ENCODE results near the gene S100A11. TPM values are rescaled to one million over a fixed set of nuclear protein-coding genes. Genes with fewer than 3 reads are reported as not detected.
"Not testable (repeated sequence)": the region's sequence is repeated elsewhere in the genome, so short reads cannot be mapped to it uniquely, and the experiment has no call there.

Gene S100A11
- total RNA-seq, result 100 to 1,000 TPM; 431 to 722 (median 606) TPM

- Histone ChIP-seq H3K9me3 (no peaks in the 10 kb centered on the region), H3K36me3 (peaks cover 25% of the 10 kb centered on the region), H3K27ac (peak within 1 kb of the TSS; percentile 96), H3K4me3 (peak within 1 kb of the TSS; percentile 76), H3K27me3 (no peaks in the 10 kb centered on the region), H3K4me1 (peaks cover 44% of the 10 kb centered on the region)
- WGBS, result under 1% methylated on average over 51 of the region's 53 CpGs
- no peak for TF ChIP-seq CTCF (IDR thresholded peaks at IDR 0.05)
- TF ChIP-seq POLR2A (IDR thresholded peaks at IDR 0.05), result peak; percentile 94 to 95
- peak; percentile 60 to 88 (median 73) for TF ChIP-seq POLR2AphosphoS5 (IDR thresholded peaks at IDR 0.05)
- TF ChIP-seq EP300 (IDR thresholded peaks at IDR 0.05), result no peak
- peak; percentile 95 to 97 for DNase-seq (ENCODE audit: low spot score in 2 of 2)
Observed at GRCh38 chr1:152036267-152037216, at the start of gene S100A11. Gene S100A11, minus strand, starts transcription at chr1:152037004. Its CDS starts 89 bp downstream, at chr1:152036915.

GRCh38 chr1:152084853-152085252 is 48.0 kb upstream of the S100A11 start:
- TF ChIP-seq CTCF (IDR thresholded peaks at IDR 0.05), result no peak
- TF ChIP-seq POLR2A (IDR thresholded peaks at IDR 0.05), result no peak
- no peak for TF ChIP-seq EP300 (IDR thresholded peaks at IDR 0.05)
- TF ChIP-seq POLR2AphosphoS5 (IDR thresholded peaks at IDR 0.05), result no peak
- WGBS, result 58% methylated on average over 1 of the region's 1 CpG
- no peak overlapping the region for H3K4me3 ChIP-seq
- H3K27ac ChIP-seq, result no peak overlapping the region
- no peak for DNase-seq (ENCODE audit: low spot score in 2 of 2)
- no peaks in the 10 kb centered on the region for H3K4me1 ChIP-seq
- no peaks in the 10 kb centered on the region for H3K9me3 ChIP-seq
- H3K36me3 ChIP-seq, result no peaks in the 10 kb centered on the region
- H3K27me3 ChIP-seq, result peaks cover 17% of the 10 kb centered on the region

- DNase-seq (ENCODE audit: low spot score in 2 of 2); H3K4me3 ChIP-seq; H3K36me3 ChIP-seq; H3K4me1 ChIP-seq; H3K27ac ChIP-seq; H3K9me3 ChIP-seq: not testable (repeated sequence)
- peaks cover 21% of the 10 kb centered on the region for H3K27me3 ChIP-seq
- 84% methylated on average over 4 of the region's 17 CpGs for WGBS
Observed at GRCh38 chr1:152081026-152081425, 44.2 kb upstream of the S100A11 start.

- not testable (repeated sequence) for H3K9me3 ChIP-seq; H3K4me3 ChIP-seq; H3K4me1 ChIP-seq; H3K27ac ChIP-seq; H3K36me3 ChIP-seq; DNase-seq (ENCODE audit: low spot score in 2 of 2)
- peaks cover 21% of the 10 kb centered on the region for H3K27me3 ChIP-seq
- 91% methylated on average over 17 of the region's 17 CpGs for WGBS
Observed at GRCh38 chr1:152080494-152080893, 43.7 kb upstream of the S100A11 start.

GRCh38 chr1:152078831-152079441 is 42.1 kb upstream of the S100A11 start:
- peaks cover 21% of the 10 kb centered on the region for H3K27me3 ChIP-seq
- 87% methylated on average over 12 of the region's 24 CpGs for WGBS

More at GRCh38 chr1:152078831-152079441, 42.1 kb upstream of the S100A11 start:
- no peak for DNase-seq (ENCODE audit: low spot score in 2 of 2)
- H3K4me3 ChIP-seq, result no peak overlapping the region
- no peaks in the 10 kb centered on the region for H3K9me3 ChIP-seq
- no peaks in the 10 kb centered on the region for H3K36me3 ChIP-seq
- no peaks in the 10 kb centered on the region for H3K4me1 ChIP-seq
- TF ChIP-seq POLR2A (IDR thresholded peaks at IDR 0.05) (no peak), POLR2AphosphoS5 (IDR thresholded peaks at IDR 0.05) (no peak), CTCF (IDR thresholded peaks at IDR 0.05) (no peak), EP300 (IDR thresholded peaks at IDR 0.05) (no peak)
- no peak overlapping the region for H3K27ac ChIP-seq

Data from suprapubic skin (tissue), 4 donors.